GM12878 (cell line): Measurements from ENCODE around the gene KDM2A.

Experiments used
- NFYB ChIP-seq: IDR thresholded peaks from 2 replicates; pipeline ENCODE4 v1.6.1; 2011; ENCODE audit warnings: low read depth, mild to moderate bottlenecking, low read length, improper control_type of control experiment, moderate library complexity; ENCODE audit not compliant: insufficient read depth
- ZBED1 ChIP-seq: IDR thresholded peaks from 2 replicates; pipeline ENCODE4 v1.6.1; 2016; ENCODE audit warnings: borderline replicate concordance
- ZNF207 ChIP-seq: fragments of 450-650 bp; IDR thresholded peaks from 2 replicates; pipeline ENCODE4 v1.6.1; 2014; ENCODE audit warnings: antibody characterized with exemption, mild to moderate bottlenecking, borderline replicate concordance
- ZNF622 ChIP-seq: fragments of 450-650 bp; IDR thresholded peaks from 2 replicates; pipeline ENCODE4 v1.6.1; 2017; ENCODE audit warnings: mild to moderate bottlenecking, inconsistent platforms
- TF ChIP-seq, protein P1 (sequence below), 3 experiments: IDR thresholded peaks in 2 of 3; conservative IDR thresholded peaks in 1 of 3; 2 replicates each; pipeline ENCODE4 v1.5.1; 2011; ENCODE audit warnings: low read depth in 3 of 3, low read length in 3 of 3, mild to moderate bottlenecking in 3 of 3, control low read depth in 2 of 3, moderate library complexity in 2 of 3, inconsistent platforms in 1 of 3, mixed read lengths in 1 of 3; ENCODE audit not compliant: control insufficient read depth in 2 of 3, insufficient read depth in 1 of 3; ENCODE audit errors: extremely low read depth in 1 of 3
- TF ChIP-seq, protein P2 (sequence below): fragments of 450-650 bp; IDR thresholded peaks from 2 replicates; pipeline ENCODE4 v1.6.1; 2016; ENCODE audit warnings: mild to moderate bottlenecking, moderate library complexity, borderline replicate concordance
- TF ChIP-seq, protein P3 (sequence below): fragments of 450-650 bp; IDR thresholded peaks from 2 replicates; pipeline ENCODE4 v1.6.1; 2017; ENCODE audit warnings: mild to moderate bottlenecking
- TF ChIP-seq, protein P4 (sequence below): IDR thresholded peaks from 2 replicates; pipeline ENCODE4 v1.6.1; 2011; ENCODE audit warnings: borderline replicate concordance, low read depth, mild to moderate bottlenecking, moderate library complexity, mixed read lengths, low read length; ENCODE audit not compliant: insufficient read depth; ENCODE audit errors: extremely low read length

DNA sequence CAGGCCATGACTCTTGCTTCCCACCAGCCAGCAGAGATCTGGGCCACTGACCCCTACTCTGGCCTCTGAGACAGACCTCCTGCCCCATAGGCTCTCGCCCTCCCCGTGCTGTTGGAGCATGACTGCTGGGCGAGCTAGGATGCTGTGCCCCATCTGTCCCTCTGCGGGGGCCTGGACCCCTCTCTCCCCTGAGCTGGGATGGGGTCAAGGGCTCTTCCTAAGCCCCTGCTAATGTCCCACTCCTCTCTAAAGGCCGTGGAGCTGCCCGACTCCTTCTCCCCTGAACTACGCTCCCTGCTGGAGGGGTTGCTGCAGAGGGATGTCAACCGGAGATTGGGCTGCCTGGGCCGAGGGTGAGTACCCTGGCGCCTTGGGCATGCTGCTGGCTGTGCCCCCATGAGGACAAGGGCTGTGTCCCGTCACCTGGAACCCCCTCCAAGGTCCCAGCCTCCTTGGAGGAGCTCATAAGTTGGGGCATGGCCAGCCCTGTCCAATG is 163.9 kb downstream of the KDM2A start:
- TF ChIP-seq ZNF207 = no peak
- TF ChIP-seq, protein P1, sequence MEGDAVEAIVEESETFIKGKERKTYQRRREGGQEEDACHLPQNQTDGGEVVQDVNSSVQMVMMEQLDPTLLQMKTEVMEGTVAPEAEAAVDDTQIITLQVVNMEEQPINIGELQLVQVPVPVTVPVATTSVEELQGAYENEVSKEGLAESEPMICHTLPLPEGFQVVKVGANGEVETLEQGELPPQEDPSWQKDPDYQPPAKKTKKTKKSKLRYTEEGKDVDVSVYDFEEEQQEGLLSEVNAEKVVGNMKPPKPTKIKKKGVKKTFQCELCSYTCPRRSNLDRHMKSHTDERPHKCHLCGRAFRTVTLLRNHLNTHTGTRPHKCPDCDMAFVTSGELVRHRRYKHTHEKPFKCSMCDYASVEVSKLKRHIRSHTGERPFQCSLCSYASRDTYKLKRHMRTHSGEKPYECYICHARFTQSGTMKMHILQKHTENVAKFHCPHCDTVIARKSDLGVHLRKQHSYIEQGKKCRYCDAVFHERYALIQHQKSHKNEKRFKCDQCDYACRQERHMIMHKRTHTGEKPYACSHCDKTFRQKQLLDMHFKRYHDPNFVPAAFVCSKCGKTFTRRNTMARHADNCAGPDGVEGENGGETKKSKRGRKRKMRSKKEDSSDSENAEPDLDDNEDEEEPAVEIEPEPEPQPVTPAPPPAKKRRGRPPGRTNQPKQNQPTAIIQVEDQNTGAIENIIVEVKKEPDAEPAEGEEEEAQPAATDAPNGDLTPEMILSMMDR (IDR thresholded peaks at IDR 0.05 in 2 of 3, conservative IDR thresholded peaks at IDR 0.05 in 1 of 3; ENCODE audit: control insufficient read depth in 2 of 3, extremely low read depth in 1 of 3, insufficient read depth in 1 of 3, low read depth in 3 of 3, low read length in 3 of 3) = no peak
- TF ChIP-seq, protein P2, sequence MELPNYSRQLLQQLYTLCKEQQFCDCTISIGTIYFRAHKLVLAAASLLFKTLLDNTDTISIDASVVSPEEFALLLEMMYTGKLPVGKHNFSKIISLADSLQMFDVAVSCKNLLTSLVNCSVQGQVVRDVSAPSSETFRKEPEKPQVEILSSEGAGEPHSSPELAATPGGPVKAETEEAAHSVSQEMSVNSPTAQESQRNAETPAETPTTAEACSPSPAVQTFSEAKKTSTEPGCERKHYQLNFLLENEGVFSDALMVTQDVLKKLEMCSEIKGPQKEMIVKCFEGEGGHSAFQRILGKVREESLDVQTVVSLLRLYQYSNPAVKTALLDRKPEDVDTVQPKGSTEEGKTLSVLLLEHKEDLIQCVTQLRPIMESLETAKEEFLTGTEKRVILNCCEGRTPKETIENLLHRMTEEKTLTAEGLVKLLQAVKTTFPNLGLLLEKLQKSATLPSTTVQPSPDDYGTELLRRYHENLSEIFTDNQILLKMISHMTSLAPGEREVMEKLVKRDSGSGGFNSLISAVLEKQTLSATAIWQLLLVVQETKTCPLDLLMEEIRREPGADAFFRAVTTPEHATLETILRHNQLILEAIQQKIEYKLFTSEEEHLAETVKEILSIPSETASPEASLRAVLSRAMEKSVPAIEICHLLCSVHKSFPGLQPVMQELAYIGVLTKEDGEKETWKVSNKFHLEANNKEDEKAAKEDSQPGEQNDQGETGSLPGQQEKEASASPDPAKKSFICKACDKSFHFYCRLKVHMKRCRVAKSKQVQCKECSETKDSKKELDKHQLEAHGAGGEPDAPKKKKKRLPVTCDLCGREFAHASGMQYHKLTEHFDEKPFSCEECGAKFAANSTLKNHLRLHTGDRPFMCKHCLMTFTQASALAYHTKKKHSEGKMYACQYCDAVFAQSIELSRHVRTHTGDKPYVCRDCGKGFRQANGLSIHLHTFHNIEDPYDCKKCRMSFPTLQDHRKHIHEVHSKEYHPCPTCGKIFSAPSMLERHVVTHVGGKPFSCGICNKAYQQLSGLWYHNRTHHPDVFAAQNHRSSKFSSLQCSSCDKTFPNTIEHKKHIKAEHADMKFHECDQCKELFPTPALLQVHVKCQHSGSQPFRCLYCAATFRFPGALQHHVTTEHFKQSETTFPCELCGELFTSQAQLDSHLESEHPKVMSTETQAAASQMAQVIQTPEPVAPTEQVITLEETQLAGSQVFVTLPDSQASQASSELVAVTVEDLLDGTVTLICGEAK = no peak
- TF ChIP-seq, protein P3, sequence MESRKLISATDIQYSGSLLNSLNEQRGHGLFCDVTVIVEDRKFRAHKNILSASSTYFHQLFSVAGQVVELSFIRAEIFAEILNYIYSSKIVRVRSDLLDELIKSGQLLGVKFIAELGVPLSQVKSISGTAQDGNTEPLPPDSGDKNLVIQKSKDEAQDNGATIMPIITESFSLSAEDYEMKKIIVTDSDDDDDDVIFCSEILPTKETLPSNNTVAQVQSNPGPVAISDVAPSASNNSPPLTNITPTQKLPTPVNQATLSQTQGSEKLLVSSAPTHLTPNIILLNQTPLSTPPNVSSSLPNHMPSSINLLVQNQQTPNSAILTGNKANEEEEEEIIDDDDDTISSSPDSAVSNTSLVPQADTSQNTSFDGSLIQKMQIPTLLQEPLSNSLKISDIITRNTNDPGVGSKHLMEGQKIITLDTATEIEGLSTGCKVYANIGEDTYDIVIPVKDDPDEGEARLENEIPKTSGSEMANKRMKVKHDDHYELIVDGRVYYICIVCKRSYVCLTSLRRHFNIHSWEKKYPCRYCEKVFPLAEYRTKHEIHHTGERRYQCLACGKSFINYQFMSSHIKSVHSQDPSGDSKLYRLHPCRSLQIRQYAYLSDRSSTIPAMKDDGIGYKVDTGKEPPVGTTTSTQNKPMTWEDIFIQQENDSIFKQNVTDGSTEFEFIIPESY = no peak
- TF ChIP-seq, protein P4, sequence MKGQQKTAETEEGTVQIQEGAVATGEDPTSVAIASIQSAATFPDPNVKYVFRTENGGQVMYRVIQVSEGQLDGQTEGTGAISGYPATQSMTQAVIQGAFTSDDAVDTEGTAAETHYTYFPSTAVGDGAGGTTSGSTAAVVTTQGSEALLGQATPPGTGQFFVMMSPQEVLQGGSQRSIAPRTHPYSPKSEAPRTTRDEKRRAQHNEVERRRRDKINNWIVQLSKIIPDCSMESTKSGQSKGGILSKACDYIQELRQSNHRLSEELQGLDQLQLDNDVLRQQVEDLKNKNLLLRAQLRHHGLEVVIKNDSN = no peak
- TF ChIP-seq NFYB = no peak
- no peak for TF ChIP-seq ZBED1
- no peak for TF ChIP-seq ZNF622
